Lung (tissue), 12 donors: ENCODE data around the gene TXK. TPM values are rescaled to one million over a fixed set of nuclear protein-coding genes. Genes with fewer than 3 reads are reported as not detected.

Experiments used
- ATAC-seq: fragments of 200-7000 bp; cut with Tn5 transposase; one replicate; pipeline ENCODE4 v1.9.1; 2020; ENCODE audit warnings: moderate number of reproducible peaks; ENCODE audit not compliant: insufficient read depth, low FRiP score
- DNase-seq, 3 donors: peaks; one replicate each; pipeline ENCODE4 v3.0.0-alpha.2; 2013 to 2017
- H3K27ac ChIP-seq, 2 donors: one replicate each; pipeline ENCODE4 v1.5.1; 2013; ENCODE audit warnings: mild to moderate bottlenecking in 2 of 2, moderate library complexity in 2 of 2, control low read depth in 1 of 2, inconsistent platforms in 1 of 2, low read depth in 1 of 2, low read length in 1 of 2
- H3K27me3 ChIP-seq, 3 donors: one replicate each; pipeline ENCODE4 v1.5.1; 2013; ENCODE audit warnings: low read length in 2 of 3; ENCODE audit not compliant: control insufficient read depth in 3 of 3, insufficient read depth in 3 of 3
- H3K36me3 ChIP-seq, 4 donors: one replicate each; pipeline ENCODE4 v1.5.1; 2013; ENCODE audit warnings: low read length in 4 of 4, mild to moderate bottlenecking in 1 of 4, moderate library complexity in 1 of 4; ENCODE audit not compliant: control insufficient read depth in 4 of 4, insufficient read depth in 4 of 4
- H3K4me1 ChIP-seq, 5 donors: one replicate each; pipeline ENCODE4 v1.5.1; 2013; ENCODE audit warnings: low read length in 5 of 5, mild to moderate bottlenecking in 2 of 5, moderate library complexity in 1 of 5; ENCODE audit not compliant: control insufficient read depth in 5 of 5, insufficient read depth in 5 of 5
- H3K4me3 ChIP-seq: one replicate; pipeline ENCODE4 v1.5.1; 2013; ENCODE audit warnings: mild to moderate bottlenecking, control low read depth, moderate library complexity
- H3K9ac ChIP-seq, 2 donors: one replicate each; pipeline ENCODE4 v1.5.1; 2013; ENCODE audit warnings: low read length in 2 of 2, control low read depth in 1 of 2; ENCODE audit not compliant: insufficient read depth in 1 of 2
- H3K9me3 ChIP-seq, 4 donors: one replicate each; pipeline ENCODE4 v1.5.1; 2013; ENCODE audit warnings: low read length in 3 of 4, mild to moderate bottlenecking in 1 of 4, moderate library complexity in 1 of 4; ENCODE audit not compliant: control insufficient read depth in 4 of 4, insufficient read depth in 3 of 4
- CTCF ChIP-seq: IDR thresholded peaks from 2 replicates; pipeline ENCODE4 v1.5.1; 2012; ENCODE audit warnings: mild to moderate bottlenecking; ENCODE audit errors: control extremely low read depth, extremely low read depth
- WGBS, 2 donors: extraction: QIAGEN DNeasy Blood & Tissue Kit; methylation state at CpG; one replicate each; pipeline ENCODE4 v1.1.7; 2013; 5-methylcytosine and 5-hydroxymethylcytosine counted together
- polyA plus RNA-seq, 2 donors: library from polyadenylated mRNA; stranded (reverse); fragments of 200-250 nt; gene quantifications; one replicate each; pipeline ENCODE4 v1.2.1, GENCODE V29; 2013
- total RNA-seq, 2 donors: library from RNA; depleted of rRNA in 1 of 2; stranded (reverse); fragments of >200 nt in 1 of 2; gene quantifications; one replicate each; pipeline ENCODE4 v1.2.1, GENCODE V29; 2014 to 2021
- donor health status: control.
- donor health status: control.
- donor health status: Bipolar disorder and iron deficiency.
- donor health status: healthy.
- donor health status: DM: yes; HTN: yes; CAD: no.

Gene TXK
- total and polyA plus RNA-seq, 4 donors = 0.91 to 9.1 (median 2.0) TPM

- Histone ChIP-seq H3K27ac (no peak overlapping the region), H3K27me3 (peaks cover 0 to 3% (median 0%) of the 10 kb centered on the region in 3 donors), H3K36me3 (no peaks in the 10 kb centered on the region), H3K9me3 (no peaks in the 10 kb centered on the region), H3K9ac (no peak overlapping the region), H3K4me3 (no peak overlapping the region), H3K4me1 (peaks cover 0 to 7% (median 0%) of the 10 kb centered on the region in 5 donors)
- DNase-seq = no peak
- 56 to 78% methylated on average over 1 of the region's 1 CpG for WGBS, 2 donors
- TF ChIP-seq CTCF = no peak
- ATAC-seq = no peak
These were observed 86.2 kb downstream of the TXK start for GRCh38 chr4:48047896-48048295.

GRCh38 chr4:48047421-48047844 is 86.6 kb downstream of the TXK start:
- WGBS, 2 donors = 17 to 25% methylated on average over 3 of the region's 3 CpGs
- DNase-seq (no peak), ATAC-seq (no peak)
- no peak for TF ChIP-seq CTCF
- H3K4me1 ChIP-seq = peaks cover 0 to 9% (median 0%) of the 10 kb centered on the region in 5 donors
- H3K27me3 ChIP-seq = peaks cover 0 to 3% (median 0%) of the 10 kb centered on the region in 3 donors
- no peak overlapping the region for H3K4me3 ChIP-seq
- H3K27ac ChIP-seq = no peak overlapping the region
- no peak overlapping the region for H3K9ac ChIP-seq
- no peaks in the 10 kb centered on the region for H3K36me3 ChIP-seq
- H3K9me3 ChIP-seq = no peaks in the 10 kb centered on the region

GRCh38 chr4:48046059-48046458 is 88.0 kb downstream of the TXK start:
- no peak overlapping the region for H3K4me3 ChIP-seq
- peaks cover 0 to 3% (median 0%) of the 10 kb centered on the region in 3 donors for H3K27me3 ChIP-seq
- WGBS, 2 donors = 46 to 54% methylated on average over 3 of the region's 3 CpGs
- no peak for ATAC-seq
- H3K9ac ChIP-seq = no peak overlapping the region
- peaks cover 0 to 9% (median 0%) of the 10 kb centered on the region in 5 donors for H3K4me1 ChIP-seq
- no peak for TF ChIP-seq CTCF
- H3K27ac ChIP-seq = no peak overlapping the region
- no peaks in the 10 kb centered on the region for H3K36me3 ChIP-seq
- H3K9me3 ChIP-seq = no peaks in the 10 kb centered on the region
- DNase-seq = no peak

GRCh38 chr4:48044298-48044697 is 89.8 kb downstream of the TXK start:
- no peak overlapping the region for H3K27ac ChIP-seq
- H3K27me3 ChIP-seq = peaks cover 0 to 3% (median 0%) of the 10 kb centered on the region in 3 donors
- 73 to 85% methylated on average over 2 of the region's 2 CpGs for WGBS, 2 donors
- TF ChIP-seq CTCF = no peak
- H3K36me3 ChIP-seq = no peaks in the 10 kb centered on the region
- H3K4me1 ChIP-seq = peaks cover 0 to 9% (median 0%) of the 10 kb centered on the region in 5 donors
- no peak overlapping the region for H3K9ac ChIP-seq
- H3K9me3 ChIP-seq = no peaks in the 10 kb centered on the region
- ATAC-seq (no peak), DNase-seq (no peak)
- H3K4me3 ChIP-seq = no peak overlapping the region
